ENCODE data around the gene FAM163B. TPM values are rescaled to one million over a fixed set of nuclear protein-coding genes. Genes with fewer than 3 reads are reported as not detected.

Gene FAM163B
- total RNA-seq, 1 experiment from 2014 or later = not detected

- no peaks in the 10 kb centered on the region for H3K4me1 Mint-ChIP-seq (ENCODE audit: low read depth, unreplicated experiment)
- intact Hi-C loops (cut with micrococcal nuclease; ENCODE audit: unreplicated experiment) = no loop called here
- peaks cover 67% of the 10 kb centered on the region for H3K27me3 Mint-ChIP-seq (ENCODE audit: unreplicated experiment)
- CTCF ChIA-PET = no interaction called here
- H3K9me3 Mint-ChIP-seq (ENCODE audit: low read depth, unreplicated experiment) = no peaks in the 10 kb centered on the region
- BruUV-seq (replicated peaks) = no TSS peak
- no peak overlapping the region for H3K4me3 Mint-ChIP-seq (ENCODE audit: low read depth, unreplicated experiment)
- TF ChIP-seq CTCF (IDR thresholded peaks at IDR 0.05; ENCODE audit: unreplicated experiment) = no peak
- H3K27ac Mint-ChIP-seq (ENCODE audit: unreplicated experiment) = no peak overlapping the region
- H3K36me3 Mint-ChIP-seq (ENCODE audit: insufficient read depth, unreplicated experiment) = no peaks in the 10 kb centered on the region
- no peak for DNase-seq
Measured at GRCh38 chr9:133569121-133569785, 39.9 kb downstream of the FAM163B start.

GRCh38 chr9:133568186-133568585 is 41.0 kb downstream of the FAM163B start:
- CTCF ChIA-PET = no interaction called here

GRCh38 chr9:133566817-133567216 is 42.4 kb downstream of the FAM163B start:
- no peak overlapping the region for H3K4me3 Mint-ChIP-seq (ENCODE audit: low read depth, unreplicated experiment)
- H3K27ac Mint-ChIP-seq (ENCODE audit: unreplicated experiment) = no peak overlapping the region
- H3K4me1 Mint-ChIP-seq (ENCODE audit: low read depth, unreplicated experiment) = no peaks in the 10 kb centered on the region
- TF ChIP-seq CTCF (IDR thresholded peaks at IDR 0.05; ENCODE audit: unreplicated experiment) = no peak
- no peaks in the 10 kb centered on the region for H3K9me3 Mint-ChIP-seq (ENCODE audit: low read depth, unreplicated experiment)
- H3K27me3 Mint-ChIP-seq (ENCODE audit: unreplicated experiment) = peaks cover 60% of the 10 kb centered on the region
- H3K36me3 Mint-ChIP-seq (ENCODE audit: insufficient read depth, unreplicated experiment) = no peaks in the 10 kb centered on the region
- intact Hi-C loops (cut with micrococcal nuclease; ENCODE audit: unreplicated experiment) = no loop called here
- CTCF ChIA-PET = no interaction called here
- no peak for DNase-seq
- BruUV-seq (replicated peaks) = no TSS peak

More at GRCh38 chr9:133568186-133568585, 41.0 kb downstream of the FAM163B start:
- Mint-ChIP-seq H3K4me1 (ENCODE audit: low read depth, unreplicated experiment) (no peaks in the 10 kb centered on the region), H3K27me3 (ENCODE audit: unreplicated experiment) (peaks cover 67% of the 10 kb centered on the region), H3K27ac (ENCODE audit: unreplicated experiment) (no peak overlapping the region), H3K9me3 (ENCODE audit: low read depth, unreplicated experiment) (no peaks in the 10 kb centered on the region), H3K36me3 (ENCODE audit: insufficient read depth, unreplicated experiment) (no peaks in the 10 kb centered on the region), H3K4me3 (ENCODE audit: low read depth, unreplicated experiment) (no peak overlapping the region)
- intact Hi-C loops (cut with micrococcal nuclease; ENCODE audit: unreplicated experiment) = no loop called here
- DNase-seq = no peak
- BruUV-seq (replicated peaks) = no TSS peak
- no peak for TF ChIP-seq CTCF (IDR thresholded peaks at IDR 0.05; ENCODE audit: unreplicated experiment)

- TF ChIP-seq CTCF (IDR thresholded peaks at IDR 0.05; ENCODE audit: unreplicated experiment) = no peak
- H3K9me3 Mint-ChIP-seq (ENCODE audit: low read depth, unreplicated experiment) = no peaks in the 10 kb centered on the region
- intact Hi-C loops (cut with micrococcal nuclease; ENCODE audit: unreplicated experiment) = no loop called here
- H3K27ac Mint-ChIP-seq (ENCODE audit: unreplicated experiment) = no peak overlapping the region
- H3K4me3 Mint-ChIP-seq (ENCODE audit: low read depth, unreplicated experiment) = no peak overlapping the region
- no TSS peak for BruUV-seq (replicated peaks)
- CTCF ChIA-PET = interaction anchor here (0.8 kb wide), 1 partner anchor 34 kb away, joined by 3 read pairs; no protein-coding TSS in a partner anchor
- H3K27me3 Mint-ChIP-seq (ENCODE audit: unreplicated experiment) = peaks cover 60% of the 10 kb centered on the region
- H3K36me3 Mint-ChIP-seq (ENCODE audit: insufficient read depth, unreplicated experiment) = no peaks in the 10 kb centered on the region
- no peak for DNase-seq
- no peaks in the 10 kb centered on the region for H3K4me1 Mint-ChIP-seq (ENCODE audit: low read depth, unreplicated experiment)
Measured at GRCh38 chr9:133566382-133566781, 42.8 kb downstream of the FAM163B start.

Measured in Calu3 (cell line).